CD1c-positive myeloid dendritic cell (primary cell): Measurements from ENCODE around the gene KCNIP4.

ENCODE experiments used
- DNase-seq: peaks from one replicate; pipeline ENCODE4 v3.0.0-alpha.2; 2016; ENCODE audit errors: extremely low spot score

Gene KCNIP4

DNA sequence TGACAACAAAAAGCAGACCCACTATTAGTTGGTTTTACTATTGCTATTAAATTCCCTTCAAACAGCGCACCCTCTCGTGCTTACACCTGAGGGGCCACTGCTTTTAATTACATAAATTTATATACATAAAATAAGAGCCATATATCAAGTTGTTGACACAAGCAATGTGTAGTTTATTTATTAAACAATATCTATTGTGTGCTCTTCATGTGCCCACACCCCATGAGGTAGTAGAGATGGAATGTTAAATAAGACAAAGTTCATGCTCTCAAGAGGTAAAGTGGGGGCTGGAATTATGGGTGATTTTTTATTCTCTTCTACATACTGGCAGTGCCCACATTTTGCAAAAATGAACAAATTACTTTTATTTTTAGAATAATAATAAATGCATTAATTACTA is 47.3 kb downstream of the KCNIP4 start:
- DNase-seq, result no peak

DNA sequence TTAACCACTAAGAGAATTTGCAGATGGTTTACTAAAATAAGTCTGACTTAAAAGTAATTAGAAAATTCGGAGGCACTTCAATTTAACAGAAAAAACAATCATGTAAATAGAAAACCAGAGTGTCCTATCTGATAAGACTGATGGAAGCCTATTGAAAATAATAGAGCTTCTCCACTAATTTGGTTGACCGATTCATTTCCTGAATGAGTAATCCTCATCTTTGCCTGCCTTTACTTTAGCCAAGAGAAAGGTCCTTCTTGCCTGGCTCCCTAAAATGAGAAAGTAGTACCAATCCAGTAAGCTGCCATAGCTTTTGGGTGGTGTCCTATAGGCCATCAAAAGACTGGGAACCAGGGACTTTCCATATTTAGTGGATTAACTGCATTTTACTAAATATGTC is 48.4 kb downstream of the KCNIP4 start:
- no peak for DNase-seq

DNA sequence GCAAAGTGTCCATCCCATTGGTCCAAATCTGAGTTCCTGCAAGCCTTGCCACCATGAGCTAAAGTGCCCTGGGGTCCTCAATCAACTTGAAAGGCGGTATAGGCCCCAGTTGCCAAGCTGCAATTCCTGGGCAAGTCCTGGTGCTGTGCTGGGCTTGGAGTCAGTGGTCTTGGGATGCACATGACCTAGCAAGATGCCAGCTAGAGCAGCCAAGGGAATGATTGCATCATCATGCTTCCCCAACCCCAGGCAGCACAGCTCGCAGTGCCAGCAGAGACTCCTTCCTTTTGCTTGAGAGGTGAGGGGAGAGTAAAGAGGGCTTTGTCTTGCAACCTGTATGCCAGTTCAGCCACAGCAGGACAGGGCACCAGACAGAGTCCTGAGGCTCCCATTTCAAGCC is 50.5 kb downstream of the KCNIP4 start:
- DNase-seq, result no peak

- DNase-seq, result no peak
These were observed 51.8 kb downstream of the KCNIP4 start for GRCh38 chr4:21896767-21897166.

- no peak for DNase-seq
These were observed 55.4 kb downstream of the KCNIP4 start for GRCh38 chr4:21893136-21893535.

DNA sequence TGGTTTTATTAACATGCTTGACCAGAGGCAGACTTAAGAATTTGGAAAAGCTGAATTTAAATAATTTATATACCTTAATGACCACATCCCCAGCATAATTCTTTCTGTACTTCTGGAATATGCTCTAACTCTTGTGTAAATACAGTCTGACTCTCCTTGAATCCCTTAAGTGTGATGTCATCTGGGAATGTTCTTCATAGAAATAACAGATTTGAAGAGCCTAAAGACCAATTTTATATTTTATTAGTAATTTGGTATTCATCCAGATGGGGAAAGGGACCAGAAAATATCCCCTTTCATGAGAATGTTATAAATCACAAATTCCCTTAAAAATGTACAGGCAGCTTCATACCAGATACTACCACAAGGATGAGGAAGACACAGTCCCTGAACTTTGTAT is 58.3 kb downstream of the KCNIP4 start:
- DNase-seq, result no peak

DNA sequence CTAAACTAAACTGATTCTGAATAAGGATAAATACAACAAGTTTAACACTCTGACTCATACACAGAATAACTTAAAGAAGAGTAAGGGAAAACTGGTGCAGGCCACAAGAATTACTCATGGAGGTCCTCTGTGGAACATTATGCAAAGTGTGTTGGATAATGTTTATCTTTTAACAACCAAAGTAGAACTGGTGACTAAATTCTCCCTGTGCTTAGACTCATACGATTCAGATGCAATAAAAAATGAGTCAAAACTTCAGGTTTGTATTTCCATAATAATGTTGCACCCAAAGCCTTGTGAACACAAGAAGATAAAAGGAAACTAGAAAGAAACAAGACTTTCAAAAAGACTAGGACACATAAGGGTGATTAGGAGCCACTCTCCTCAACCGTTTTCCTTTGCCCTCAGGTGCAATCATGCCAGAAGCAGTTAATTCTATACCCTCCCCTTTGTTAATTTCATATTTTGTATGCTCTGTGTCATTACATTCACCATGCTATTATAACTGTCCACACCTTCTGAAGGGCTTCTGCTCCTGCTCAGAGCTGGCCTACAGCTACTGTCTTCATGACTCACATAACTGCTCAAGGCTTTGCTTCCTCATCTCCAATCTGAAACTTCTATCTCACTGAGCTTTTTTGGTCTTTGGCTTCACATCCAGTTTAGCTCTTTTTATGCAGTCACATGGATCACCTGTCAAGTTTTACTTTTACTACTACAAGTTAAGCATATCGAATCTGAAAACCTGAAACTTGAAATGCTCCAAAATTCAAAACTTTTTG is 60.2 kb downstream of the KCNIP4 start:
- DNase-seq, result no peak

- no peak for DNase-seq
These were observed 61.1 kb downstream of the KCNIP4 start for GRCh38 chr4:21887481-21887880.

- DNase-seq, result no peak
These were observed 62.8 kb downstream of the KCNIP4 start for GRCh38 chr4:21885770-21886169.

GRCh38 chr4:21885241-21885640 is 63.3 kb downstream of the KCNIP4 start:
- no peak for DNase-seq

- no peak for DNase-seq
These were observed 64.0 kb downstream of the KCNIP4 start for GRCh38 chr4:21884615-21885014.

- DNase-seq, result no peak
These were observed 66.3 kb downstream of the KCNIP4 start for GRCh38 chr4:21882051-21882839.

DNA sequence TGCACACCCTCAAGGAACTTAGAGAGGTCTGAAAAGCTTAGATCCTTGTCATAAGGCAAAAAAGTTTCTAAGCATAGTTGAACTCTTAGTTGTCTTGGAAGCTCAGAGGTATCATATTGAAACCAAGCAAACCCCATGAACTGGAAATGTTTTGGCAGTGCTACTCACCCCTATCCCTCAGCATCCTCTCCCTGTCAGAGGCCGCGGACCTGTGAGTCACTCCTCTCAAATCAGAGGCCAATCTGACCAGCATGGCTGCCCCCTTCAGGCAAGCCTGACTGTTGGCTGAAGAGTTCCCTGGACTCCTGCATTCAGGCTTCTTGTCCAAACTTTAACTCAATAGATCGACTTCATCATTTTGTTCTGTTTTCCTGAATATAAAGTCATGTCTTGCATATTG is 69.4 kb downstream of the KCNIP4 start:
- no peak for DNase-seq

GRCh38 chr4:21876711-21877110 is 71.9 kb downstream of the KCNIP4 start:
- DNase-seq, result no peak

DNA sequence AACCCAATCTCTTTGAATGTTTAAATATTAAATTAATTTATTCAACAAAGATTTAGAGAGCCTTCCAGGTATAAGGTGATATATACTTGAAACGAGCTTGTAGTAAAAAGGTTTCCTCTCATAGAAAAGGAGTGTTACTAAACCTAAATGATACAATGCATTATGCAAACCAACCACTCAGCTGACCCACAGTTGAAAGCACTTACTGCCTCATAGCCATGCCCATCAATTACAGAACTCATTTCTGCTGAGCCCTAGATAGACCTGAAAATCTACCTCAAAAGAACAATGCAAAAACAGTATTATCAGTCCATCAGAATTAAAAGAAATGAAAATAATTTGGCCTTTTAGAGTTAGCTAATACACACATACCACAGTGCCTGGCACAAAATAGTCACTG is 75.4 kb downstream of the KCNIP4 start:
- no peak for DNase-seq

DNA sequence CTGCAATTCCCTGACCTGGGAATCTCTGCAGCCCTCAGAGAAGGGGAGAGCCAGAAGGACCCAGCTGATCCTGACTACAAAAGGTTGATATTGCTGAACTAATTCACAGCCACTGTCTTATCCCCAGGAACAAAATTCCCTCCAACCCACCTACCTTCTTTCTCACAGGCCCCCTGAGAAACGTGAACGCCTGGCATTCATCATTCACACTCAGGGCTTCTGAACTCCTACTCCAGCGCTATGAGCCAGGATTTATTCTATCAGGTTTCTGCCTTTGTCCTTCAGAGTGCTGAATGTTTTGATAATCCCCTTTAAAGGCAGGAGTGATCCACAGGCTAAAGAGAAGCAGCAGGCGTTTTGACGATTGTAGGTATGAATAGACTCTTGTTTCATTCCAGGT is 76.5 kb downstream of the KCNIP4 start:
- no peak for DNase-seq

- no peak for DNase-seq
These were observed 78.4 kb downstream of the KCNIP4 start for GRCh38 chr4:21869978-21870745.

DNA sequence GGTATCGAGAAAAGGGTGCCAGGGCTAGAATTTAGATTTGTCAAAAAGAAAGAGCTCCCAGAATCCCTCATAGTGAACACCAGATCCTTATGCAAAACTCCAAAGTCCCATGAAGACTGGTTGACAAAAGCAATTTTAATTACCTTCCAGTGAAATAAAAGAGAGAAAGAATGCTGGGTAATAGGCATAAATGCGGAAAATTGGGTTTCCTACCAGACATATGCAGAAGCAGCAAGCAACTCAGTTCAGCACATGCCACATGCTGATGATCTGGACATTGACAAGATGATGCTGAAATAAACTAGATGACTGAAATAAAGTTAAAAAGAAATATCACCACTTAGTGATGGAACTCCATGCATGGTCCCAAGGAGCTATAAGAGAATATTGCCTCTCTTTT is 83.9 kb downstream of the KCNIP4 start:
- no peak for DNase-seq

DNA sequence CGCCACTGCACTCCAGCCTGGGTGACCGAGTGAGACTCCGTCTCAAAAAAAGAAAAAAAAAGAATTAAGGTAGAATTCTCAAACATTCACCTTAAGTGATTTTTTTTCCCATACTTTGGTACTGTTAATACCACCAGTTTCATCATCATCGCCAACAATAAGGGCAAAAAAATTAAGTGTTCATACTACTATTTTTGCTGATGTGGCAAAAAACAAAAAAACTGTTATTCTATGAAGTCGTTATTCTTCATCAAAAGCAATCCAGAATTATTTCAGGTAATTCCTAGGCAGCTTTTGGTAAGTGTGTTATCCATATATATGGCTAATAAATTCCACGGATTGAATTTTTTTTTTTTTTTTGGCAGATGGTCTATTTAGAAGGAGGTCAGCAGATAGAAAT is 85.7 kb downstream of the KCNIP4 start:
- no peak for DNase-seq

GRCh38 chr4:21858971-21859370 is 89.6 kb downstream of the KCNIP4 start:
- DNase-seq, result no peak

DNA sequence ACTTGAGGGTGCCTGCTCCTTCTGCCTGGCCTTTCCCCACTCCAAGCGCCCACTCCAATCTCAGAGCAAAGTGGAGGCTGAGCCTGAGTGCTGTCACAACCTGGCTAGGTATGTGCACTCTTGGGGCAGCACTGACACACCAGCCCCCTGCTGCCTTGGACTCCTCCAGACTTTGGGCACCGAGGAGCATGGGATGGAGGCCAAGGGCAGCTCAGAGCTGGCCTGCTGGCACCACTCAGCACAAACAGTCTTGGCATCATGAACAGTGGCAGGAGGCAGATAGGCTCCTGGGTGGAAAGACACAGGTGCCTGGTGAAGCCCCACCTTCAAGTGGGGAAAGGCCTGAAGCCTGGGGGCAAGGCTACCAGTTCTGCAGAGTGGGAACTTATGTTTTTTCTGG is 91.8 kb downstream of the KCNIP4 start:
- DNase-seq, result no peak

DNA sequence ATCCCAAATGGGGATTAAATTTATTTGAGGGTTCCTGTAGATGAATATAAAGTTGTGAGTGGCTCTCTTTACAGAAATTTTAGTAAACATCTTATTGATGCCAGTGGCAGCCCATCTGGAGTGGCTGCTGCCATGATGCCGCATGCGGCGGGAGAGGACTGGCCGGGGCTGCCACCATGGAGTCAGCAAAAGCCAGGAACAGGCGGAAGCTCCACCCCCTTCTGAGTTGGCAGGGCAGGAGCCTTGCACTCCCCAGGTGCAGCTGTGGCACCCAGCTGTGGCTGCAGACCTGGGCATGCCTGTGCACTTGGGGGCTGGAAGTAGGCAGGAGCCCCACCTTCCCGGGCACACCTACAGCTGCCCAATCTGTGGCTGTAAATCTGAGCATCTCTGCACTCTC is 92.3 kb downstream of the KCNIP4 start:
- no peak for DNase-seq

DNA sequence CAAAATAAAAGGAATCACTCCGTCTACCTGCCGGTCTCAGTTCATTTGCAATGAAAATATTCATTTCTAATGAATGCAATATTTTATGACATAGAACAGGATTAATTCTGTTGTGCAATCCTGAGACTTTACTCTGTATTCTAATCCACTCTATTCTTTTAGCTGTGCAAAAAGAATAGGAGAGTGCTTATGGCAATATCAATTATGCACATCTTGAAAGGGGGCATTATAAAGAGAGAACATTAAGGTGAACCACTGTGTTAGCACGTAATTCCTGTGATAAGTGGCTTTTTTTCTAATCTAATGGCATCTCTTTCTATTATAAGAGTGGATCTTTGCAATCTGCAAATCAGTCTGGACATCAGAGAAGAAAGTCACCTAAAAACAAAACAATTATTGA is 99.5 kb downstream of the KCNIP4 start:
- no peak for DNase-seq
